Stimulated activated CD4-positive, alpha-beta T cell treated with anti-CD3 and anti-CD28 coated beads, Interleukin-12 subunit alpha, Interleukin-12 subunit beta, amount 100 ng/mL, for 24 hours (primary cell): ENCODE results near the gene CCDC149.

Source experiments
- DNase-seq, 2 experiments: peaks; one replicate each; pipeline ENCODE4 v3.0.0-alpha.2; 2020; ENCODE audit warnings: low read depth in 2 of 2

Gene CCDC149

DNA sequence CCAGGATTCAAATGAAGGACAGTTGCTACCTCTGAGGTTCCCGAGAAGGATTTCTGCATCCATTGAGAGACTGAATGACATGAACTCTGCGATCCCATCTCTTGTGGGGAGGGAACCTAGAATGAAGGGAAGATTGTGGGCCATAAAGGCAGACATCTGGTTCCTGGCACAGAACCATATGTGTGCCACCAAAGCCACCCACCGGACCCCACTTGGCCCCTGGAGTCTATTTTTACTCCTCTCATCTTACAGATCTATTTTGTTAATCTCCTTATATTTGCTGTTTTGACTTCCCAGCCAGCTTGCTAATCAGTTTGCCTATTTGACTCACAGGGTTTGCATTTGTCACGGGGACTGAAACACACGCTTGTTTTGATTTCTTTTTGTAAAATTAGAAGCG, 110.2 kb downstream of the CCDC149 start:
- DNase-seq = no peak

DNA sequence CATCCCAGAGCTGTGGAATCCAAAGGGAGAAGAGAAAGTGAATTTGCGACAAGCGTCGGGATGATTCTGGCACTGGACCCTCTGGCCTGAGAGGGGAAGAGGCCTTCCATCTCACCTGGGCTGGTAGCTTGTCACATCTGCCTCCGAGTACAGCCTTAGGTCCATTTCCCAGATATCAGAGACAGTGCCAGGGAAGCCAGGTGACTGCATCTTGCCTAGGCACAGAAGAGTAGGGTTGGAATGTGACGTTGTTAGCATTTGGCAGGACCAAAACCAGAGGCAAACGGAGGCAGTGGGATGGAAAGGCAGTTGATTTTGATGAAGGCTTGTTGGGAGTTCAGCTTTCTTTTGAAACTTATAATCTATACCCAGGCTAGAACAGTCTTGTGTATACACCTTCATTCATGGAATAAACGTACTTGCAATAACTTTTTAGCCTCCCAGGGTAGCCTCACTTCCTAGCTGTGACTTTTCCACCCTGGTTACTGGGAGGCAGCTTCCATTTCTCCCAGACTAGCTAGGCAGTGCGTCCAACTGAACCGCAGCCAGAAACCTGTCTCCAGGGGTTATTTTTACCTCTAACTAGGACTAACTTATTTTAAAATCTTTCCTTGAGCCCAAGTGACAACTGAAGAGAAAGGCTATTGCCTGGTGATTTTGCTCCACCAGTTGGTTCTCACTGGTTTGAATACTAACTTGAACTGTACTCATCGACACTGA, 111.5 kb downstream of the CCDC149 start:
- no peak for DNase-seq

DNA sequence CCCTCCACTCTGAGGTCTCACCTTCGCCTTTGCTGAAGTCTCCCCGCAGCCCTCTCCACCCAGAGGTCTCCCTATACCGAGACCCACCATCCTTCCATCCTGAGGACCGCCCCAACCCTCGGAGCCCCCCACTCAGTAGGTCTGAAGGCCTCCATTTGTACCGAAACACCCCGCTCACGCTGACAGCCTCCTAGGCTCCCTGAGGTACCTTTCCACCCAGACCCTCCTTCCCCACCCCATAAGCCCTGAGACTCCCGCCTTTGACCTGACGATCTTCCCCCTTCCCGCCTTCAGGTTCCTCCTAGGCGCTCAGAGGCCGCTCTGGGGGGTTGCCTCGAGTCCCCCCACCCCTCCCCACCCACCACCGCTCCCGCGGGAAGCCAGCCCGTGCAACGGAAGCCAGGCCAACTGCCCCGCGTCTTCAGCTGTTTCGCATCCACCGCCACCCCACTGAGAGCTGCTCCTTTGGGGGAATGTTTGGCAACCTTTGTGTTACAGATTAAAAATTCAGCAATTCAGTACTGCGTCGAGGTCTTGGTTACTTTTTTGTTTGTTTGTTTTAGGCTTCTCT, 112.4 kb downstream of the CCDC149 start:
- DNase-seq = no peak

DNA sequence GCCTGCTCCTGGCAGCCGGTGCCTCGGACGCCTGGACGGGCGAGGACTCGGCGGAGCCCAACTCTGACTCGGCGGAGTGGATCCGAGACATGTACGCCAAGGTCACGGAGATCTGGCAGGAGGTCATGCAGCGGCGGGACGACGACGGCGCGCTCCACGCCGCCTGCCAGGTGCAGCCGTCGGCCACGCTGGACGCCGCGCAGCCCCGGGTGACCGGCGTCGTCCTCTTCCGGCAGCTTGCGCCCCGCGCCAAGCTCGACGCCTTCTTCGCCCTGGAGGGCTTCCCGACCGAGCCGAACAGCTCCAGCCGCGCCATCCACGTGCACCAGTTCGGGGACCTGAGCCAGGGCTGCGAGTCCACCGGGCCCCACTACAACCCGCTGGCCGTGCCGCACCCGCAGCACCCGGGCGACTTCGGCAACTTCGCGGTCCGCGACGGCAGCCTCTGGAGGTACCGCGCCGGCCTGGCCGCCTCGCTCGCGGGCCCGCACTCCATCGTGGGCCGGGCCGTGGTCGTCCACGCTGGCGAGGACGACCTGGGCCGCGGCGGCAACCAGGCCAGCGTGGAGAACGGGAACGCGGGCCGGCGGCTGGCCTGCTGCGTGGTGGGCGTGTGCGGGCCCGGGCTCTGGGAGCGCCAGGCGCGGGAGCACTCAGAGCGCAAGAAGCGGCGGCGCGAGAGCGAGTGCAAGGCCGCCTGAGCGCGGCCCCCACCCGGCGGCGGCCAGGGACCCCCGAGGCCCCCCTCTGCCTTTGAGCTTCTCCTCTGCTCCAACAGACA, 113.1 kb downstream of the CCDC149 start:
- no peak for DNase-seq

DNA sequence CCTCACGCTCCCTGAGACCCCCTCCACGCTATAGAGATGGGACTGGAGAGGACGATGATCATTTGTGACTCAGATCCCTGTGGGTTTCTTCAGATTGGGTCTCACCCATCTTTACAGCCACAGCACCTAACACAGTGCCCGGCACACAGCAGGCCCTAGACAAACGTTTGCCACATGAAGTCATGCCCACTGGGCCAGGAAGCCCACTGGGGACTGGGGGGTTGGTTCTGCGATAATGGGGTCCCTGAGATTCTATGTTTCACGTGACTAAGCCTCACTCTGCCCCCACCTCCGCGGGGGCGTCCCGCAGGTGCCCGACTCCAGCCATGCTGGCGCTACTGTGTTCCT, 113.7 kb downstream of the CCDC149 start:
- DNase-seq = no peak

DNA sequence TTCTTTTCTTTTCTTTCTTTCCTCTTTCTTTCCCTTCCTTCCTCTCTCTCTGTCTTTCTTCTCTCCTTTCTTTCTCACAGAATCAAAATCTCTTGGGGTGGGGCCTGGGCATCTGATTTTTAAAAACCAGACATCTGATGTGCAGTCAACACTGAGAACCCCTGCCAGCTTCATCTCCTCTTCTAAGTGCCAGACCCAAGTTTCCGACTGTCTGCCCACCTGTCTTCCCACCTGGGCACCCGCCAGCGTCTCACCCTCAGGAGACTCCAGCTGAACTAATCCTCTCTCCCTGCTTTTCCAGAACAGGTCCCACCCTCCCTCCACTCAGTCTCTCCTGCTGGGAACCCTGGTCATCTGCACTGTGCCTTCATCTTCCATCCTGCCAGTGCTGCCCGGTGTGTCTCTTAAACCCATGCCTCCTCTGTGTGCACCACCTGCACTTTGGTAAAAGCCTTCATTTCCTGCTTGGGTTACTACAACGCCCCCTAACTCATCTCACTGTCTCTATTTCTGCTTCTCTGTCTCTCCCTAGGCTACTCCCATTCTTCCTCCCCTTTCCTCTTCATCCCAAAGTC, 114.7 kb downstream of the CCDC149 start:
- no peak for DNase-seq

DNA sequence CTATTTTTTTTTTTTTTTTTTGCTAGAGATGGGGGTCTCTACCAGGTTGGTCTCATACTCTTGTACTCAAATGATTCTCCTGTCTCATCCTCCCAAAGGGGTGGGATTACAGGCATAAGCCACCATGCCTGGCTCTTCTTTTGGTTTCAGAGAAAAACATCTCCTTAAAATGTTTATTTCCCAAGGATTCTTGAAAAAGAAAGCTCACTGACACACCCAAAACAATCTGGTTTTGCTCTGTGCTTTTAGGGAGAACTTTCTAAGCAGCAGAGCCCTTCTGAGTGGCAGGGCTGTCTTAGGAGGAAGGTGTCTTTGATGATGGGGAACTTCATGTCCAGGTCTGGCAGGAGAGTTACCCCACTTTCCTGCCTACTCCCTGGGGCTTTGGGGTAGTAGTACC, 116.2 kb downstream of the CCDC149 start:
- no peak for DNase-seq

DNA sequence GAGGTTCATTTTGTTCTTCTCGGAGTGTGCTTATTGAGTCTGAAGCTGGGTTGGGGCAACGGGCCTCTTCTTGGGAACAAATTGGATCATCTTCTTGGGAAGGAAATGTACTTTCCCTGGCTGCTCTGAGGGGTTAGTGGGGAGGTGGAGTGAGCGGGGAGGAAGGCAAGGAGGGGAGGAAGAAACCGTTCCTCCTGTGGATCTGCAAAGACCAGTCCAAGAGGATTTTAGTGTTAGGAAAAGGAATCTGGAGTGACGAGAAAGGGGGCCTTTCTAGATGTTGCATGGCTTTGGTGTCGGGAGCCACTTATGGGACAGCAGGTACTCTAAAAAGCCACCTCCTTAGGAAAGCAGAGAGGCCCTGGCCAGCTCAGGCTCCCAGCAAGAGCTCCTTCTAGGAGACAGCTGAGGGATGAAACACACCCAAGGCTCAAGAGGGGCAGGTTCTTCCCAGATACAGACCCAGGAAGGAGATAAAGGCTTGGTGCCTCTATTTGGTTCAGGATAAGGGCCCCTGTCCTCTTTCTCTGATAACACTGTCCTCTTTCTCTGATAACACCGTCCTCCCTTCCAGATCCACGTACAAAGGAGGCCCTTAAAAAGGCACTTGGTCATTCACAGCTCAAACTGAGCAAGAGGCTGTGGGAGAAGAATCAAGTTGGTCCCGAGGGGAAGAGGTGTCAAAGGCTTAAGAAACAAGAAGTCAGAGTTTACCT, 117.0 kb downstream of the CCDC149 start:
- DNase-seq = no peak

DNA sequence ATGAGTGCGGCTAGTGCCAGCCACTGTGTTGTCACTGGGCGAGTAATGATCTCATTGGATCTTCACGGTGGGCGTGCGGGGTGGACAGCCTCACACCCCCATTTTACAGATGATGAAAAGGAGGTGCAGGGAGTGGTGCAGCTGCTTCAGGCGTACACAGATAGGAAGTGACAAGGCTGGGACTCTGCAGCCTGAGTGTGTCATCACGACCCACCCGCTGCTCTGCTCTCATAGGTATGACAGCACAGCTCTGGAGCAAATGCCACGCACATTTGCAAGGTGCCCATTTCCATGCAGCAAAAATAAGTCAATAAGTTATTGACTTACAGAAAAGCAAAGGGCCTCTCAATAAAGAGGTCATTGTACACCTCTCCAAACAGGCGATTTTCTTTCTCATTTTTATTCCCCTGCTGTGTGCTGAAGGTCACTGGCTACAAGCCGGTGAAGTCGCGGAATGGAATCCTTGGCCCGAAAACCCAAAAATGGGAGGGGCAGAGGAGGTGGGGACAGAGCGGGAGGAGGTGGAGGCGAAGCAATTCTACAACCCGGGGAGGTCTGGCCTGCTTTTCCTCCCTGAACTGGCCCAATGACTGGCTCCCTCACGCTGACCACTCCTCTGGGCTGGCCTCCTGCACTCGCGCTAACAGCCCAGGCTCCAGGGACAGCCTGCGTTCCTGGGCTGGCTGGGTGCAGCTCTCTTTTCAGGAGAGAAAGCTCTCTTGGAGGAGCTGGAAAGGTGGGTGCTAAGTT, 117.8 kb downstream of the CCDC149 start, which contains the start of gene SOD3:
Gene SOD3, plus strand, starts transcription at position 658 of the 750 bp plus-strand sequence. CDS start 3,949 bp downstream, outside the sequence.
- no peak for DNase-seq

DNA sequence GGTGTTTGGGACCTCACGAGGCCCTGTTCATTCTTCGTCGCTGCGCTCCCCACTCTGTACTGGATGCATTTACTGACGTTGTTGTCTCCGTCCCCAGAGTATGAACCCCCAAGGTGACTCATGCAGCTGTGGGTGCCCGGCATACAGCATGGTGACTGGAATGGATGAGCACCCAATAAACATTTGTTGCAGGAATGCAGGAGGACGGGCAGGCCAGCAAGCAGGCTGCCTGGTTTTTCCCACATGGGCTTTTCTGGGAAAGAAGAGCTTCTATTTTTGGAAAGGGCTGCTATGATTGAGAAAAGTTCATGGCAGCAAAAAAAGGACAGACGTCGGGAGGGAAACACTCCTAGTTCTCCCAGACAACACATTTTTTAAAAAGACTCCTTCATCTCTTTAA, 118.4 kb downstream of the CCDC149 start:
- DNase-seq = no peak

DNA sequence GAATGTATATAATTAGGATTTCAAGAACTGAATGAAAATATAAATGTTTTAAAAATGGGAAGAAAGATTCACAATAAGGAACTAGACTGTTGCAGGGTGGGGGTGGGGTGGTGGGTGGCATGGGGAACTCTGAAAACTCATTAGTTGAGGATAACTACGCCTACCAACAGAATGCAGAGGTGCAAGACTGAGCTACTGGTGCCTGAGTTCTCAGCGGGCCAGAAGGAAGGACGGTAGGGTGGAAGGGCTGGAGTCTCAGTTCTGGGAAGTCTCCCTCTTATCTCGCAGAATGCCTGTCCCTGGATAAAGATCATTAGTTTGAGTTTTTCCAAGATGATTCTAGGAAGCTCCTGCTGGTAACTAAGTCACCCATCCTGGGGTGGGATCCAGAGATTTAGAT, 118.8 kb downstream of the CCDC149 start:
- no peak for DNase-seq

DNA sequence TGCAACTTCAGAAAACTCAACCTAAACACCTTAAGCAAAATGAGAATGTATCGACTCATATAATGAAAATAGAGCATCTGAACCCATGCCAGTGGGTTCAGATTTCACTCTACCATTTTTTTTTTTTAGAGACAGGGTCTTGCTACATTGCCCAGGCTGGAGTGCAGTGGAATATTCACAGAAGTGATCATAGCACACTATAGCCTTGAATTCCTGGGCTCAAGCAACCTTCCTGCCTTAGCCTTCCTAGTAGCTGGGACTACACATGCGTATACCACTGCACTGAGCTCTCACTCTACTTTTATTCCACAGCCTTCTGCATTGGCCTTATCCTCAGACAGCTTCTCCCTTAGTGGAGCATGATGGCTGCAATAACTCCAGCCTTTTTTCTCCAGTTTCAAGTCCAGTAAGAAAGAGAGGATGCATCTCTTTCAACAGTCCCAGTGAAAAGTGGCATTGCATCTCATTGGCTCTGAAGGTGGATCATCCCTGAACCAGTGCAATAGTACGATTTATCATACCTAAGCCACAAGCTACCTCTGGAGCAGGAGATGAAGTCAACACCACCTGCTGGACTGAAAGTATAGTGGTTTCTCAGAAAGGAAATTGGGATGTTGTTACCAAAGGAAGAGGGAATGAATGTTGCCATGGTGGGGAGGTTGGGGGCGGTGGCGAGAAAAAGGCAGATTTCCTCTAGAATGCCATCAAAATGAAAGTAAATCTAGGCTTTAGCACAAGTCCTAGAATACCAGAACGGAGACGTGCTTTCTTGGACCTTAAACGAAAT, 119.4 kb downstream of the CCDC149 start:
- no peak for DNase-seq

DNA sequence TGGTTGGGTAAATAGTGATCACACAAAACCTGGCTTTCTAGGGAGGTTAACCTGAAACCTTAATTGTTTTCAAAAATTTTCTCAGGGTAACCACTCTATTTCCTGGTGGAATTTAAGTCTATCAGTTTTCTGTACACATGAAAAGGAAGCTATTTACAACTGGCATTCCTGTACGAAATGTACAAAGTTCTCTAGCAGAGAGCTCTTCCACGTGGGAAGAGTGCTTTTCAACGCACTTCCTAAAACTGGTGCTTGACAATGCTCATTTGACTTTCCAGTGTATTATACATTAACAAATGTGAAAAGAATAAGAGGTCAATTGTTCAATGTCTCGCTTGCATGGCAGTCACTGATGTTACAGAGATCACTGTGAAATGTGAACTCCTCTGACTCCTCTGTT, 120.3 kb downstream of the CCDC149 start:
- DNase-seq = no peak

DNA sequence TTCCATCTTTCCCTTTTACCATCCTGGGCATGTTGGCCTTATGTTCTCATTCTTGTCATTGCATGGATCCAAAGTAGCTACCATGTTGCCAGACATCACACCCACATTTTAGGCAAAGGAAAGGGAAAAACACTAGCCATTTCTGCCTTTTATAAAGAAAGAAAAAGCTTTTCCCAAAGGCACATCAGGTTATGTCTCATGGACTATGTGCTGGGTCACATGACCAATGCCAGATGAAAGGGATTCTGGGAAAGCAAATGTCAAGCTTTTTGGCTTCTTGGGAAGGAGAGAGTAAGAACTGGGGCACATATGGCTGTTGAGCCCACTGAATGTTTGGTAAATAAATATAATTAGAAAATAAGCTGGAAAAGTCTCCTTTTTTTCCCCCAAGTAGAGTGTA, 121.8 kb downstream of the CCDC149 start:
- DNase-seq = no peak

DNA sequence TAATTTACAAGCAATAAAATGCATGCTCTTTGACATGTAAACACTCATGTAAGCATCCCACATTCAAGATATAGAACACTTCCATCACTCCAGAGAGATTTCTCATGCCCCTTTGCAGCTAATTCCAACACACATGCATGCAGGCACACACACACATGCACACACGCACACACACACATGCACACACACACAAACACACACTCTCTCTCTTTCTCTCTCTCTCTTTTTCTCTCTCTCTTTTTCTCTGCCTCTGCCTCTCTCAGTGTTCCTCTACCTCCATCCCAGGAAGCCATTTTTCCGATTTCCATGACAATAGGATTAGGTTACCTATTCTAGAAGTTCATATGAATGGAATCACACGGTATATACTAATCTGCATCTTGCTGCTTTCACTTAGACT, 129.3 kb downstream of the CCDC149 start:
- no peak for DNase-seq

DNA sequence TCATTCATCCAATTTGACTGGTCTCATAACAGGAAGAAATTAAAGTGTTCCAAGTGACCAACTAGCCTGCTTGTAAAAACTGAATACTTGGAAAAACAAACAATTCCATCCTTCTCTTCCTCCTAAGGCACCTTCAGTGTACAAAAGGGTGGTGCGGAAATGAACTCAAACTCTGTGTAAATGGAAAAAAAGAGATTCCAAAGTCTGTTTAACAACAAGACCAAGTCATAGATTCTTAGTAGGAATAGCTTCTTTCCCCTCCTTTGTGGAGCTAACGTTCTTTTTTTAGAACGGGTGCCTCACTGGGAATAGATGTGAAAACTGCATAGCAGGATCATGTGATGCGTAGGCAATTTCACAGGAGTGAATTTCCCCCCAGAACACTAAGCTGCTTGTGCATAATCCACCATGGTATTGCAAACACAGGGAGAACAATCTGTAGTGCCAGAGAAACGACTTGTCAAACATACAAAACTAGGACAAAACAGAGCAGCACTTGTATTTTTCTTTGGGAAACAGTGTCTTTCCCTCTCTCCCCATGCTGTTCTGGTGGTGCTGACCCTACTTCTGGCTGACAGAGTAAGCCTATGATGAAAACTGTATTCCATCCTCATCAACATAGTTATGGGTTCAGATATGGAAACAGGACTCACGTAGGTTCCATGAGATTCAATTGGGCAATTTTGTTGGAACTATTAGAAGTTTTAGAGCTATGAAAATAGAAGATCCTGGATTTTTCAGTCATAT, 130.7 kb downstream of the CCDC149 start:
- no peak for DNase-seq

DNA sequence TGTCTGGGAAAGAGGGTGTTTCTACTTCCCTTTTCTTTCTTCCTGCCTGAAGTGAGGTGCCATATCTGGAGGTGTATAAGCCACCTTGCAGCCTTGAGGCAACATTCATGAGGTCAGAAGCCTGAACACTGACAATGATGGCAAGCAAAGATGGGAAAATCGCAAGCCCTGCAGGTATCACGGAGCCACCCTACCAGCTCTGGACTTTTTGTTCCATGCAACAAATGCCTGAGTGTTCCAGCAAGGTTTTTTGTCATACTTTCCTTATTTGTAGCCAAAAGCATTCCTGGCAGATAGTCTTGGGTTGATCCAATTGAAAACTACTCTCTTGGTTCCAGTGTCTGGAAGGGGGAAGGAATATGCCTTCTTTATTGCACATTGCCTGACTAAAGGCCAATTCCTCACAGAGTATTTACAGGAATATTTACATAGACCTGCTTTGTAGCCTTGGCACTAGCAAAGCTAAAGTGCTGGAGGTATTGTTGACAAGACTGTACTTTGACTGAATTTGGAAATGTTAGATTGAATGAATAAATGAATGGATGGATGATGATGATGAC, 131.8 kb downstream of the CCDC149 start:
- no peak for DNase-seq

DNA sequence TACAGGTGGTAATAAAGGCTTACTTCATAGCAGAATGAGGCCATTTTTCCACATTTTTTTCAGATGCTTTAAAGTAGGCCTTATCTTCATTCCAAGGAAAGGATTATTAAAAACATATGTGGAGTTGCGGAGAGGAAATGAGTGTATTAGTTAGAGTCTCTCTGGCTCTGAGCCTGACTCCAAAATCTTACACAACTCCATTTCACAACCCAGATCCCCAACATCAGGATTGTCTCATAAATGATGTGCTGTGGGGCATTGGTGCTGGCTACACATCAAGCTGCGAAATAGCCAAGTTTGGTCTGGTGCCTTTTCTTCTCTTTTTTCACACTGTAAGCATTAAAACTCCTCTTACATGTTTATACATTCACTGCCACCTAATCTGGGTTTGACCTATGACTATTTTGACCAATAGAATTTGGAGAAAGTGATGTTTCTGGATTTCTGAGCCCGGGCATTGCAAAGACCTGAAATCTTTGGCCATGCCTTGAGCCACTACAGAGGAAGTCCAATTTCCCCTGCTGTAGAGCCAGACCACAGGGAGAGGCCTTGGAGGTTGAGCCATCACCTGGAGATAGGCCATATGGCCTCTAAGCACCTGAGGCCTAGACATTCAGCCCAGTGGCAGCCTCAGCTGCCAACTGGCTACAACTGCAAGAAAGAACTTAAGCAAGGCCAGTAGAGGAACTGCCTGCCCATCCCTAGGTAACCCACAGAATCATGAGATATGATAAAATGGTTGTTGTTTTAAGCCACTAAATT, 134.2 kb downstream of the CCDC149 start:
- DNase-seq = no peak
